K562 (cell line): ENCODE data around the gene NME2. TPM values are rescaled to one million over a fixed set of nuclear protein-coding genes. Genes with fewer than 3 reads are reported as not detected.
A peak's percentile ranks its signal among the peaks of the same experiment; 100 is the strongest.

ENCODE experiments used
- ETV6 ChIP-seq, 3 experiments: fragments of 150-350 bp in 1 of 3; sonication (generic) in 1 of 3; formaldehyde crosslinking in 1 of 3; IDR thresholded peaks; 2 replicates each; pipeline versions ENCODE4 v1.6.1 to v1.8.0; 2014 to 2022; ENCODE audit warnings: borderline replicate concordance in 2 of 3, low read depth in 2 of 3, antibody characterized with exemption in 1 of 3, low read length in 1 of 3, mild to moderate bottlenecking in 1 of 3, missing genetic modification reagents in 1 of 3
- LEF1 ChIP-seq: fragments of 450-650 bp; IDR thresholded peaks from 2 replicates; pipeline ENCODE4 v1.6.1; 2016; ENCODE audit warnings: mild to moderate bottlenecking
- SPI1 ChIP-seq: IDR thresholded peaks from 2 replicates; pipeline ENCODE4 v1.6.1; 2011; ENCODE audit warnings: low read depth, low read length, control low read depth, borderline replicate concordance
- TAF7 ChIP-seq: fragments of 450-650 bp; IDR thresholded peaks from 2 replicates; pipeline ENCODE4 v1.6.1; 2016; ENCODE audit warnings: missing genetic modification characterization, missing compliant biosample characterization
- ZC3H4 ChIP-seq: sonication (generic); formaldehyde crosslinking; IDR thresholded peaks from 2 replicates; pipeline ENCODE4 v1.9.0; 2021; ENCODE audit warnings: missing genetic modification reagents, borderline replicate concordance
- ZNF212 ChIP-seq: fragments of 450-650 bp; formaldehyde crosslinking; IDR thresholded peaks from 2 replicates; pipeline ENCODE4 v1.4.0; 2020; ENCODE audit warnings: mild to moderate bottlenecking
- ZNF780A ChIP-seq: fragments of 250-450 bp; sonication (Bioruptor Pico); IDR thresholded peaks from 2 replicates; pipeline ENCODE4 v1.5.0; 2021; ENCODE audit warnings: mild to moderate bottlenecking
- polyA plus RNA-seq, 8 experiments: library from polyadenylated mRNA; depleted of rRNA in 4 of 8; stranded (reverse) in 5 of 8; unstranded in 3 of 8; fragments of >200 nt; fragmentation: Nextera tagmentation in 2 of 8; fragmentation: Illumina TruSeq in 1 of 8; extraction: Ambion mirVana in 2 of 8; extraction: Trizol in 1 of 8; gene quantifications; 2 replicates each; pipeline versions ENCODE4 v1.2.1 to v1.2.3, GENCODE V29; 2011 to 2014; ENCODE audit warnings: inconsistent platforms in 1 of 8, missing spikeins in 1 of 8
- total RNA-seq, 7 experiments: library from RNA; depleted of rRNA in 6 of 7; stranded (reverse); fragments of >200 nt in 6 of 7; fragmentation: Illumina TruSeq in 2 of 7; extraction: Trizol in 2 of 7; gene quantifications; 2 replicates each; pipeline versions ENCODE4 v1.2.1 to v1.2.3, GENCODE V29; 2011 to 2021; ENCODE audit warnings: low replicate concordance in 1 of 7
- TF ChIP-seq, protein P1 (sequence below): fragments of 450-650 bp; IDR thresholded peaks from 2 replicates; pipeline ENCODE4 v1.6.1; 2016; ENCODE audit warnings: mild to moderate bottlenecking, moderate library complexity
- TF ChIP-seq, protein P2 (sequence below): fragments of 250-450 bp; sonication (Bioruptor Pico); IDR thresholded peaks from 2 replicates; pipeline ENCODE4 v1.8.0; 2021; ENCODE audit warnings: borderline replicate concordance, mild to moderate bottlenecking, moderate library complexity; ENCODE audit not compliant: poor library complexity, severe bottlenecking
- TF ChIP-seq, protein P3 (sequence below): fragments of 450-650 bp; IDR thresholded peaks from 2 replicates; pipeline ENCODE4 v1.6.1; 2016; ENCODE audit warnings: missing biosample characterization, missing genetic modification characterization
- TF ChIP-seq, protein P4 (sequence below), 3 experiments: fragments of 200-800 bp in 1 of 3; sonication (Bioruptor generic) in 1 of 3; sonication (generic) in 1 of 3; formaldehyde crosslinking in 1 of 3; IDR thresholded peaks; 2 replicates each; pipeline versions ENCODE4 v1.6.1 to v1.8.0; 2016 to 2022; ENCODE audit warnings: mild to moderate bottlenecking in 2 of 3, missing compliant biosample characterization in 2 of 3, missing genetic modification characterization in 2 of 3, missing genetic modification reagents in 1 of 3

The NME2 gene
- total and polyA plus RNA-seq, 9 of the 15 experiments (the other 6 are each of a cell fraction or from before 2014, with no cell fraction given), result 684 to 1,202 (median 924) TPM

DNA sequence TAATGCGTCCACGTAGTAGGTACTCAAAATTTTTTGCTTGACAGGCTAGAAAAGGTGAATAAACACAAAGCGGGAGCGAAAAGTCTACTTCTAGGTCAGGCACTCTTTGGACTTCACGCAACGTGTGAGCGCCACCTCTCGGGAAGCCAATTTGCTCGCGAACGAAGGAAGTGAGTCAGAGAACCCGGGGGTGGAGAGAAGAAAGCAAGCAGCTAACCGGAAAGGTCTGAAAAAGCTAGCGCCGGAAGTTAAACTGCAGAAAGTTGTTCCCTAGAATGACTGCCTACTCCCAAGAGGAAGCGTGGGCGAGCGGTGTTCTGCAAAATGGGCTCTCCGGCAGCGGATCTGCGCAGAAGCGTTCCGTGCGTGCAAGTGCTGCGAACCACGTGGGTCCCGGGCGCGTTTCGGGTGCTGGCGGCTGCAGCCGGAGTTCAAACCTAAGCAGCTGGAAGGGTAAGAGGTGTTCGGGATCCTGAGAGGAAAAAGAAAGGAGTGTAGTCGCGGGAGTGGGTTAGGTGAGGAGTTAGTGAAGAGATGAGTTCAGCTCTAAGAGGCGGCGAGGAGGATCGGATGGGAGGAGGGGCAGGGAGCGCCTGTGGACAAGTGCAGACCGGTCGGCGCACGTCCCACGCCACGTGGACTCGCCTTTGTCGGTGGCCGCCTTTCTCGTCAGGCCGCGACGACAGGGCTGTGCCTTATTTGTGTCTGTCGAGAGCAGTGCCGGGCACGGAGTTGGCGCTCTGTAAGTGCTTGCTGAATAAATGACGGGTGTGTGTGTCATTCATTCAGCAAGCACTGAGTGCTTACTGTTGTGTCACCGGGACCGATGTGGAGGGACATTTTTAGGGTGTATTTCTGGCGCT lies 12.8 kb upstream of the NME2 start, which contains the start of gene NME1 (continued):
- TF ChIP-seq, protein P1, sequence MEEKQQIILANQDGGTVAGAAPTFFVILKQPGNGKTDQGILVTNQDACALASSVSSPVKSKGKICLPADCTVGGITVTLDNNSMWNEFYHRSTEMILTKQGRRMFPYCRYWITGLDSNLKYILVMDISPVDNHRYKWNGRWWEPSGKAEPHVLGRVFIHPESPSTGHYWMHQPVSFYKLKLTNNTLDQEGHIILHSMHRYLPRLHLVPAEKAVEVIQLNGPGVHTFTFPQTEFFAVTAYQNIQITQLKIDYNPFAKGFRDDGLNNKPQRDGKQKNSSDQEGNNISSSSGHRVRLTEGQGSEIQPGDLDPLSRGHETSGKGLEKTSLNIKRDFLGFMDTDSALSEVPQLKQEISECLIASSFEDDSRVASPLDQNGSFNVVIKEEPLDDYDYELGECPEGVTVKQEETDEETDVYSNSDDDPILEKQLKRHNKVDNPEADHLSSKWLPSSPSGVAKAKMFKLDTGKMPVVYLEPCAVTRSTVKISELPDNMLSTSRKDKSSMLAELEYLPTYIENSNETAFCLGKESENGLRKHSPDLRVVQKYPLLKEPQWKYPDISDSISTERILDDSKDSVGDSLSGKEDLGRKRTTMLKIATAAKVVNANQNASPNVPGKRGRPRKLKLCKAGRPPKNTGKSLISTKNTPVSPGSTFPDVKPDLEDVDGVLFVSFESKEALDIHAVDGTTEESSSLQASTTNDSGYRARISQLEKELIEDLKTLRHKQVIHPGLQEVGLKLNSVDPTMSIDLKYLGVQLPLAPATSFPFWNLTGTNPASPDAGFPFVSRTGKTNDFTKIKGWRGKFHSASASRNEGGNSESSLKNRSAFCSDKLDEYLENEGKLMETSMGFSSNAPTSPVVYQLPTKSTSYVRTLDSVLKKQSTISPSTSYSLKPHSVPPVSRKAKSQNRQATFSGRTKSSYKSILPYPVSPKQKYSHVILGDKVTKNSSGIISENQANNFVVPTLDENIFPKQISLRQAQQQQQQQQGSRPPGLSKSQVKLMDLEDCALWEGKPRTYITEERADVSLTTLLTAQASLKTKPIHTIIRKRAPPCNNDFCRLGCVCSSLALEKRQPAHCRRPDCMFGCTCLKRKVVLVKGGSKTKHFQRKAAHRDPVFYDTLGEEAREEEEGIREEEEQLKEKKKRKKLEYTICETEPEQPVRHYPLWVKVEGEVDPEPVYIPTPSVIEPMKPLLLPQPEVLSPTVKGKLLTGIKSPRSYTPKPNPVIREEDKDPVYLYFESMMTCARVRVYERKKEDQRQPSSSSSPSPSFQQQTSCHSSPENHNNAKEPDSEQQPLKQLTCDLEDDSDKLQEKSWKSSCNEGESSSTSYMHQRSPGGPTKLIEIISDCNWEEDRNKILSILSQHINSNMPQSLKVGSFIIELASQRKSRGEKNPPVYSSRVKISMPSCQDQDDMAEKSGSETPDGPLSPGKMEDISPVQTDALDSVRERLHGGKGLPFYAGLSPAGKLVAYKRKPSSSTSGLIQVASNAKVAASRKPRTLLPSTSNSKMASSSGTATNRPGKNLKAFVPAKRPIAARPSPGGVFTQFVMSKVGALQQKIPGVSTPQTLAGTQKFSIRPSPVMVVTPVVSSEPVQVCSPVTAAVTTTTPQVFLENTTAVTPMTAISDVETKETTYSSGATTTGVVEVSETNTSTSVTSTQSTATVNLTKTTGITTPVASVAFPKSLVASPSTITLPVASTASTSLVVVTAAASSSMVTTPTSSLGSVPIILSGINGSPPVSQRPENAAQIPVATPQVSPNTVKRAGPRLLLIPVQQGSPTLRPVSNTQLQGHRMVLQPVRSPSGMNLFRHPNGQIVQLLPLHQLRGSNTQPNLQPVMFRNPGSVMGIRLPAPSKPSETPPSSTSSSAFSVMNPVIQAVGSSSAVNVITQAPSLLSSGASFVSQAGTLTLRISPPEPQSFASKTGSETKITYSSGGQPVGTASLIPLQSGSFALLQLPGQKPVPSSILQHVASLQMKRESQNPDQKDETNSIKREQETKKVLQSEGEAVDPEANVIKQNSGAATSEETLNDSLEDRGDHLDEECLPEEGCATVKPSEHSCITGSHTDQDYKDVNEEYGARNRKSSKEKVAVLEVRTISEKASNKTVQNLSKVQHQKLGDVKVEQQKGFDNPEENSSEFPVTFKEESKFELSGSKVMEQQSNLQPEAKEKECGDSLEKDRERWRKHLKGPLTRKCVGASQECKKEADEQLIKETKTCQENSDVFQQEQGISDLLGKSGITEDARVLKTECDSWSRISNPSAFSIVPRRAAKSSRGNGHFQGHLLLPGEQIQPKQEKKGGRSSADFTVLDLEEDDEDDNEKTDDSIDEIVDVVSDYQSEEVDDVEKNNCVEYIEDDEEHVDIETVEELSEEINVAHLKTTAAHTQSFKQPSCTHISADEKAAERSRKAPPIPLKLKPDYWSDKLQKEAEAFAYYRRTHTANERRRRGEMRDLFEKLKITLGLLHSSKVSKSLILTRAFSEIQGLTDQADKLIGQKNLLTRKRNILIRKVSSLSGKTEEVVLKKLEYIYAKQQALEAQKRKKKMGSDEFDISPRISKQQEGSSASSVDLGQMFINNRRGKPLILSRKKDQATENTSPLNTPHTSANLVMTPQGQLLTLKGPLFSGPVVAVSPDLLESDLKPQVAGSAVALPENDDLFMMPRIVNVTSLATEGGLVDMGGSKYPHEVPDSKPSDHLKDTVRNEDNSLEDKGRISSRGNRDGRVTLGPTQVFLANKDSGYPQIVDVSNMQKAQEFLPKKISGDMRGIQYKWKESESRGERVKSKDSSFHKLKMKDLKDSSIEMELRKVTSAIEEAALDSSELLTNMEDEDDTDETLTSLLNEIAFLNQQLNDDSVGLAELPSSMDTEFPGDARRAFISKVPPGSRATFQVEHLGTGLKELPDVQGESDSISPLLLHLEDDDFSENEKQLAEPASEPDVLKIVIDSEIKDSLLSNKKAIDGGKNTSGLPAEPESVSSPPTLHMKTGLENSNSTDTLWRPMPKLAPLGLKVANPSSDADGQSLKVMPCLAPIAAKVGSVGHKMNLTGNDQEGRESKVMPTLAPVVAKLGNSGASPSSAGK, result peak; percentile 85
- TF ChIP-seq ZC3H4, result no peak
- TF ChIP-seq, protein P2, sequence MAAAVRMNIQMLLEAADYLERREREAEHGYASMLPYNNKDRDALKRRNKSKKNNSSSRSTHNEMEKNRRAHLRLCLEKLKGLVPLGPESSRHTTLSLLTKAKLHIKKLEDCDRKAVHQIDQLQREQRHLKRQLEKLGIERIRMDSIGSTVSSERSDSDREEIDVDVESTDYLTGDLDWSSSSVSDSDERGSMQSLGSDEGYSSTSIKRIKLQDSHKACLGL (CRISPR knock-in tag), result peak; percentile 100
- TF ChIP-seq SPI1, result peak; percentile 75
- TF ChIP-seq ZNF780A (CRISPR knock-in tag), result no peak
- peak; percentile 84 for TF ChIP-seq LEF1
- peak; percentile 95 for TF ChIP-seq TAF7 (tag)
- TF ChIP-seq ETV6 (IDR thresholded peaks at IDR 0.05; ENCODE audit: borderline replicate concordance in 1 of 2, low read depth in 2 of 2, low read length in 1 of 2), result peak in 1 of 2 experiments; percentile 58; a peak in 1 of 4 replicates
- TF ChIP-seq ETV6 (CRISPR knock-in tag; IDR thresholded peaks at IDR 0.05; ENCODE audit: borderline replicate concordance), result 0 out of 2 replicates have a peak, but pooled peaks have one; percentile 80
- TF ChIP-seq, protein P3, sequence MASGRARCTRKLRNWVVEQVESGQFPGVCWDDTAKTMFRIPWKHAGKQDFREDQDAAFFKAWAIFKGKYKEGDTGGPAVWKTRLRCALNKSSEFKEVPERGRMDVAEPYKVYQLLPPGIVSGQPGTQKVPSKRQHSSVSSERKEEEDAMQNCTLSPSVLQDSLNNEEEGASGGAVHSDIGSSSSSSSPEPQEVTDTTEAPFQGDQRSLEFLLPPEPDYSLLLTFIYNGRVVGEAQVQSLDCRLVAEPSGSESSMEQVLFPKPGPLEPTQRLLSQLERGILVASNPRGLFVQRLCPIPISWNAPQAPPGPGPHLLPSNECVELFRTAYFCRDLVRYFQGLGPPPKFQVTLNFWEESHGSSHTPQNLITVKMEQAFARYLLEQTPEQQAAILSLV (tag), result no peak
- no peak for TF ChIP-seq ZNF212
- TF ChIP-seq, protein P4, sequence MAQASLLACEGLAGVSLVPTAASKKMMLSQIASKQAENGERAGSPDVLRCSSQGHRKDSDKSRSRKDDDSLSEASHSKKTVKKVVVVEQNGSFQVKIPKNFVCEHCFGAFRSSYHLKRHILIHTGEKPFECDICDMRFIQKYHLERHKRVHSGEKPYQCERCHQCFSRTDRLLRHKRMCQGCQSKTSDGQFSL (CRISPR knock-in tag; IDR thresholded peaks at IDR 0.05), result peak; percentile 37; the same call in 1 of the 2 replicates
- TF ChIP-seq, protein P4 (tag; IDR thresholded peaks at IDR 0.05), result no peak
